Natural killer cell (primary cell): ENCODE measurements around the gene PAX2. TPM values are rescaled to one million over a fixed set of nuclear protein-coding genes. Genes with fewer than 3 reads are reported as not detected.

Experiments used
- ATAC-seq, 3 donors: fragments of 150-1000 bp in 2 of 3; fragments of 200-7000 bp in 1 of 3; cut with Tn5 transposase; 1 replicate in 1 of 3; 2 replicates in 2 of 3; pipeline ENCODE4 v1.10.0; 2021; ENCODE audit warnings: mild to moderate bottlenecking in 2 of 3, moderate library complexity in 2 of 3
- DNase-seq, 2 donors: peaks; one replicate each; pipeline versions ENCODE4 v3.0.0 to v3.0.0-alpha.2; 2013 to 2021; ENCODE audit warnings: mixed read lengths in 1 of 2
- H3K27ac ChIP-seq: one replicate; pipeline ENCODE4 v1.5.1; 2013; ENCODE audit warnings: mild to moderate bottlenecking, low read length
- H3K27me3 ChIP-seq: one replicate; pipeline ENCODE4 v1.6.1; 2013; ENCODE audit warnings: low read length; ENCODE audit not compliant: control insufficient read depth, insufficient read depth
- H3K36me3 ChIP-seq: one replicate; pipeline ENCODE4 v1.6.1; 2013; ENCODE audit warnings: low read length; ENCODE audit not compliant: control insufficient read depth, insufficient read depth
- H3K4me1 ChIP-seq: one replicate; pipeline ENCODE4 v1.6.1; 2013; ENCODE audit warnings: low read length; ENCODE audit not compliant: control insufficient read depth, insufficient read depth
- H3K4me3 ChIP-seq: one replicate; pipeline ENCODE4 v1.5.1; 2013; ENCODE audit warnings: low read length
- H3K9me3 ChIP-seq: one replicate; pipeline ENCODE4 v1.6.1; 2013; ENCODE audit warnings: low read length; ENCODE audit not compliant: control insufficient read depth, insufficient read depth
- H3K27ac Mint-ChIP-seq, 2 donors: one replicate each; pipeline ENCODE4 v1.8.0; 2022; ENCODE audit warnings: mild to moderate bottlenecking in 2 of 2, mixed read lengths in 2 of 2, moderate library complexity in 1 of 2
- H3K27me3 Mint-ChIP-seq, 2 donors: one replicate each; pipeline ENCODE4 v1.8.0; 2022; ENCODE audit warnings: low read depth in 2 of 2, mixed read lengths in 2 of 2
- H3K36me3 Mint-ChIP-seq: one replicate; pipeline ENCODE4 v1.8.0; 2022; ENCODE audit warnings: mixed read lengths
- H3K4me1 Mint-ChIP-seq, 2 donors: one replicate each; pipeline ENCODE4 v1.8.0; 2022; ENCODE audit warnings: mixed read lengths in 2 of 2
- H3K4me3 Mint-ChIP-seq: one replicate; pipeline ENCODE4 v1.8.0; 2022; ENCODE audit warnings: mild to moderate bottlenecking, moderate library complexity, mixed read lengths
- H3K9me3 Mint-ChIP-seq, 2 donors: one replicate each; pipeline ENCODE4 v1.8.0; 2022; ENCODE audit warnings: mixed read lengths in 2 of 2
- WGBS: methylation state at CpG from one replicate; pipeline ENCODE4 v1.1.7; 2013; ENCODE audit warnings: missing lambda C conversion rate; ENCODE audit not compliant: insufficient coverage; 5-methylcytosine and 5-hydroxymethylcytosine counted together
- intact Hi-C: fragments of 100-400 bp; cut with micrococcal nuclease; formaldehyde crosslinking; loops from one replicate; pipeline ENCODE4 v1.14.2; 2022
- total RNA-seq, 4 donors: library from RNA; stranded (reverse); fragments of 120-200 nt in 1 of 4; gene quantifications; one replicate each; pipeline versions ENCODE4 v1.2.3 to v1.2.4, GENCODE V29; 2013 to 2022
- TF ChIP-seq, protein P1 (sequence below): fragments of 200-600 bp; IDR thresholded peaks from one replicate; pipeline ENCODE4 v1.8.0; 2022; ENCODE audit warnings: antibody characterized with exemption

The PAX2 gene
- total RNA-seq, 3 donors from 2014 or later (not counting 1 experiment from before 2014, with no cell fraction given): not detected

DNA sequence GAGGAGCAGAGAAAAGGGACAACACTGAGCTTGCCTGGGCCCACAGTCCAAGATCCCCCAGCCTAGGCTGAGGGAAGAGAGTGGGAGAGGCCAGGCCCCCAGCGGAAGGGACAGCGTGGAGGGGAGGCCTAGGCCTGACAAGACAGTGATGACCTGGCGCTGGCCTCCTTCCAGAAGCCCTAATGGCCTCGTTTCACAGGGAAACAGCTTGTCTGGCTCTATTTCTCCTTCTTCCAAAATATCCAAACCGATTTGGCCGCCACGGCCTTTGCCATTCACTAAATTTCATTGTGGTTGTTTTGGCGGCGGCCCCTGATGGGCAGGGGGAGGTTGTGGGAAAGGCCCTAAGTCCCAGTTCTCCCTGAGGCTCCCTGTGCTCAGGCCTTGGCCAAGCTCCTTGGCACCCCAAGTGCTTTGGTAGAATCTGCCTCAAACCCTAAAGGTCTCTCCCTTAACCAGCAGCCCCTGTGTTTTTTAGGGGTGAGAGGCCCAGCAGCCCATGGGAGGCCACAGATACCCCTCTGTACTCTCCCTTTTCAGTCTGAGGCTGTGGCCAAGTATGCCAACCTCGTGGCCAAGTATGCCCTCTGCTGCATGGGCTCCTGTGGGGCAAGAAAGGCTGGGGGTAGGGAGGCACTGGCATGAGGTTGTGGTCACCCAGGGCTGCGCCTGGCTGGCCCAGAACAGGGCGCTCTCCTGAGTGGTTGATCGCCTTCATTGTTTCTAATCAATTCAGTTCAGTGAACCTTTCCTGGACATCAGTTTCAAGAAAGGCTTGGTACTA is 37.3 kb downstream of the PAX2 start:
- Mint-ChIP-seq H3K4me1 (no peaks in the 10 kb centered on the region), H3K4me3 (no peak overlapping the region), H3K9me3 (no peaks in the 10 kb centered on the region), H3K27ac (no peak overlapping the region), H3K36me3 (no peaks in the 10 kb centered on the region), H3K27me3 (peaks cover 29 to 54% of the 10 kb centered on the region in 2 donors)
- WGBS: 82% methylated on average over 12 of the region's 13 CpGs
- no peaks in the 10 kb centered on the region for H3K27me3 ChIP-seq
- TF ChIP-seq, protein P1, sequence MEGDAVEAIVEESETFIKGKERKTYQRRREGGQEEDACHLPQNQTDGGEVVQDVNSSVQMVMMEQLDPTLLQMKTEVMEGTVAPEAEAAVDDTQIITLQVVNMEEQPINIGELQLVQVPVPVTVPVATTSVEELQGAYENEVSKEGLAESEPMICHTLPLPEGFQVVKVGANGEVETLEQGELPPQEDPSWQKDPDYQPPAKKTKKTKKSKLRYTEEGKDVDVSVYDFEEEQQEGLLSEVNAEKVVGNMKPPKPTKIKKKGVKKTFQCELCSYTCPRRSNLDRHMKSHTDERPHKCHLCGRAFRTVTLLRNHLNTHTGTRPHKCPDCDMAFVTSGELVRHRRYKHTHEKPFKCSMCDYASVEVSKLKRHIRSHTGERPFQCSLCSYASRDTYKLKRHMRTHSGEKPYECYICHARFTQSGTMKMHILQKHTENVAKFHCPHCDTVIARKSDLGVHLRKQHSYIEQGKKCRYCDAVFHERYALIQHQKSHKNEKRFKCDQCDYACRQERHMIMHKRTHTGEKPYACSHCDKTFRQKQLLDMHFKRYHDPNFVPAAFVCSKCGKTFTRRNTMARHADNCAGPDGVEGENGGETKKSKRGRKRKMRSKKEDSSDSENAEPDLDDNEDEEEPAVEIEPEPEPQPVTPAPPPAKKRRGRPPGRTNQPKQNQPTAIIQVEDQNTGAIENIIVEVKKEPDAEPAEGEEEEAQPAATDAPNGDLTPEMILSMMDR: no peak
- no peak for ATAC-seq
- H3K4me3 ChIP-seq: no peak overlapping the region
- H3K27ac ChIP-seq: no peak overlapping the region
- no peaks in the 10 kb centered on the region for H3K36me3 ChIP-seq
- no peaks in the 10 kb centered on the region for H3K9me3 ChIP-seq
- H3K4me1 ChIP-seq: no peaks in the 10 kb centered on the region
- no peak for DNase-seq
- intact Hi-C loops: no loop called here

DNA sequence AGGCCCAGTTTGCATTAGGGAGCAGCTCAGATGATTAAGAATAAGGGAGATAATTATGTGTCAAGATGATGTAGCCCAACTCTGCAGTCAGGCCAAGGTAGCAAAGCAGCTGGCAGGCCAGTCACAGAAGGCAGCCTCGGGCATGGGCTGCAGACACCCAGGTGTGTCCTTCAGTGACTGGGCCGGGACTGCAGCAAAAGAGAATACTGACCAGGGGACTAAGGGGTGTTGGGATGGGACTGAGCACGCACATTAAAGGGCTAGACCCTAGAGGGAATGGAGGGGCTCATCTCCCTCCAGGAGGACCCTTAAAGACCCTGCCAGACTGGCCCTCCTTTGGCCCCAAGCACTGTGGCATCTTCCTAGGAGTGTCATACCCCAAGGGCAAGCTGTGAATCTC is 38.7 kb downstream of the PAX2 start:
- no peaks in the 10 kb centered on the region for H3K27me3 ChIP-seq
- H3K4me3 ChIP-seq: no peak overlapping the region
- Mint-ChIP-seq H3K27me3 (peaks cover 32 to 56% of the 10 kb centered on the region in 2 donors), H3K4me3 (no peak overlapping the region), H3K27ac (no peak overlapping the region), H3K4me1 (no peaks in the 10 kb centered on the region), H3K9me3 (no peaks in the 10 kb centered on the region), H3K36me3 (no peaks in the 10 kb centered on the region)
- ATAC-seq: no peak
- TF ChIP-seq, protein P1: no peak
- no peaks in the 10 kb centered on the region for H3K9me3 ChIP-seq
- intact Hi-C loops: no loop called here
- no peaks in the 10 kb centered on the region for H3K4me1 ChIP-seq
- no peak for DNase-seq
- H3K27ac ChIP-seq: no peak overlapping the region
- no peaks in the 10 kb centered on the region for H3K36me3 ChIP-seq
- WGBS: 86% methylated on average over 3 of the region's 3 CpGs

DNA sequence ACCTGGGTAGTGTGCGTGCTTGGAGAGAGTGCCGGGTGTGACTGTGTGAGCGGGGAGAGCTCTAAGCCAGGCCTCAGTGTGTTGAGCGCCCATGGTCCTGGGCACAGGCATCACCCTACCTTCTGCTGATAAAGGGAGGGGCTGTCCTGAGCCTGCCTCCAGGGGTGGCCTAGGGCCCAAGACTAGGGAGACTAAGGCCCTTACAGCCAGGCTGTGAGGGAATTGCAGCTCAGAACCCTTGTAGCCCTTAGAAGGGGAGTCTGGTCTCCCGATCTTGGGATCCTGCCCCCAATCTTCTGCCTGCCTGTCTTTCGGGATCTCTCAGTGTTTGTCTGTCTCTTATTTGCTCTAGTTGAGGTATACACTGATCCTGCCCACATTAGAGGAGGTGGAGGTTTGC is 41.2 kb downstream of the PAX2 start:
- TF ChIP-seq, protein P1: no peak
- Mint-ChIP-seq H3K36me3 (no peaks in the 10 kb centered on the region), H3K9me3 (no peaks in the 10 kb centered on the region), H3K4me1 (no peaks in the 10 kb centered on the region), H3K4me3 (no peak overlapping the region), H3K27me3 (peaks cover 29 to 46% of the 10 kb centered on the region in 2 donors), H3K27ac (no peak overlapping the region)
- ATAC-seq (no peak), DNase-seq (no peak)
- Histone ChIP-seq H3K4me3 (no peak overlapping the region), H3K27me3 (no peaks in the 10 kb centered on the region), H3K4me1 (no peaks in the 10 kb centered on the region), H3K27ac (no peak overlapping the region), H3K9me3 (no peaks in the 10 kb centered on the region), H3K36me3 (no peaks in the 10 kb centered on the region)
- WGBS: 94% methylated on average over 6 of the region's 6 CpGs
- intact Hi-C loops: no loop called here
